ENCODE measurements around the gene ABTB1.

DNA sequence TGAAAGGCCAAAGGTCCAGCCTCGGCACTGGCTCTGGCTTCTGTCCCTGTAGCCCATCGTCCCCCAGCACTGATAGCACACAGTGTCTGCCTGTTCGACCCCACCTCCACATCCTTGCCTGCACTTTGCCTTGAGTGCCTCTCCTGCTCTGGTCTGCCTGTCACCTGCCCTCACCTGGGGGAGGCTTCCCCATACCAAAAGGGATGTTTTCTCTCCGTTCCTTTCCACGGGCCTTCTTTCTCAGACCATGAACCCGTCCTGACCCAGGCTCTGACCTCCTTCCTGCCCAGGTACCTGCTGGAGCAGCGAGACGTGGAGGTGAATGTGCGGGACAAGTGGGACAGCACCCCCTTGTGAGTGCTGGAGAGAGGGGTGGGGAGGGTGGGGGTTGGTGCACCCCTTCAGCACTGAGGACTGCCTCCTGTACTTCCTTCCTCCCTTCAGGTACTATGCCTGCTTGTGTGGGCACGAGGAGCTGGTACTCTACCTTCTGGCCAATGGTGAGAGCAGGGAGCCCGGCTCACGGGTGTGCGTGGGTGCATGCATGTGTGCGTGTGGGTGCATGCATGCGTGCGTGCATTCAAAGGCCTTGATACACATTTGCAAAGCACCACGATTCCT is 1.5 kb downstream of the ABTB1 start:
- TF ChIP-seq, protein P1, sequence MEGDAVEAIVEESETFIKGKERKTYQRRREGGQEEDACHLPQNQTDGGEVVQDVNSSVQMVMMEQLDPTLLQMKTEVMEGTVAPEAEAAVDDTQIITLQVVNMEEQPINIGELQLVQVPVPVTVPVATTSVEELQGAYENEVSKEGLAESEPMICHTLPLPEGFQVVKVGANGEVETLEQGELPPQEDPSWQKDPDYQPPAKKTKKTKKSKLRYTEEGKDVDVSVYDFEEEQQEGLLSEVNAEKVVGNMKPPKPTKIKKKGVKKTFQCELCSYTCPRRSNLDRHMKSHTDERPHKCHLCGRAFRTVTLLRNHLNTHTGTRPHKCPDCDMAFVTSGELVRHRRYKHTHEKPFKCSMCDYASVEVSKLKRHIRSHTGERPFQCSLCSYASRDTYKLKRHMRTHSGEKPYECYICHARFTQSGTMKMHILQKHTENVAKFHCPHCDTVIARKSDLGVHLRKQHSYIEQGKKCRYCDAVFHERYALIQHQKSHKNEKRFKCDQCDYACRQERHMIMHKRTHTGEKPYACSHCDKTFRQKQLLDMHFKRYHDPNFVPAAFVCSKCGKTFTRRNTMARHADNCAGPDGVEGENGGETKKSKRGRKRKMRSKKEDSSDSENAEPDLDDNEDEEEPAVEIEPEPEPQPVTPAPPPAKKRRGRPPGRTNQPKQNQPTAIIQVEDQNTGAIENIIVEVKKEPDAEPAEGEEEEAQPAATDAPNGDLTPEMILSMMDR (conservative IDR thresholded peaks at IDR 0.05; ENCODE audit: low read length) = no peak
- TF ChIP-seq EZH2phosphoT487 (IDR thresholded peaks at IDR 0.05; ENCODE audit: borderline replicate concordance) = no peak
